K562 (cell line): ENCODE data around the gene IL37. TPM values are rescaled to one million over a fixed set of nuclear protein-coding genes. Genes with fewer than 3 reads are reported as not detected.

Source experiments
- REST ChIP-seq, 2 experiments: fragments of 450-650 bp; formaldehyde crosslinking in 1 of 2; IDR thresholded peaks; 2 replicates each; pipeline versions ENCODE4 v1.4.0 to v1.6.1; 2014 to 2020; ENCODE audit warnings: mild to moderate bottlenecking in 2 of 2, borderline replicate concordance in 1 of 2, low read depth in 1 of 2
- polyA plus RNA-seq, 8 experiments: library from polyadenylated mRNA; depleted of rRNA in 4 of 8; stranded (reverse) in 5 of 8; unstranded in 3 of 8; fragments of >200 nt; fragmentation: Nextera tagmentation in 2 of 8; fragmentation: Illumina TruSeq in 1 of 8; extraction: Ambion mirVana in 2 of 8; extraction: Trizol in 1 of 8; gene quantifications; 2 replicates each; pipeline versions ENCODE4 v1.2.1 to v1.2.3, GENCODE V29; 2011 to 2014; ENCODE audit warnings: inconsistent platforms in 1 of 8, missing spikeins in 1 of 8
- total RNA-seq, 7 experiments: library from RNA; depleted of rRNA in 6 of 7; stranded (reverse); fragments of >200 nt in 6 of 7; fragmentation: Illumina TruSeq in 2 of 7; extraction: Trizol in 2 of 7; gene quantifications; 2 replicates each; pipeline versions ENCODE4 v1.2.1 to v1.2.3, GENCODE V29; 2011 to 2021; ENCODE audit warnings: low replicate concordance in 1 of 7

IL37 gene
- total and polyA plus RNA-seq, 9 of the 15 experiments (the other 6 are each of a cell fraction or from before 2014, with no cell fraction given), result not detected

GRCh38 chr2:112902816-112903215, 8.1 kb upstream of the IL37 start (continued):
- TF ChIP-seq REST (IDR thresholded peaks at IDR 0.05; ENCODE audit: borderline replicate concordance), result no peak
- no peak for TF ChIP-seq REST (CRISPR knock-in tag; IDR thresholded peaks at IDR 0.05; ENCODE audit: low read depth)
